Endometrial microvascular endothelial cells (primary cell): ENCODE data around the gene B4GALNT1. TPM values are rescaled to one million over a fixed set of nuclear protein-coding genes. Genes with fewer than 3 reads are reported as not detected.

Experiments used
- in situ Hi-C: cut with HindIII; loops from 2 replicates; pipeline ENCODE4 v1.10.0; 2017; ENCODE audit warnings: low sequenced_read_pairs, low pct_unique_long_range_greater_than_20kb; ENCODE audit errors: inconsistent ontology term
- total RNA-seq: library from RNA; depleted of rRNA; stranded (reverse); fragments of >200 nt; gene quantifications from one replicate; pipeline ENCODE4 v1.2.3, GENCODE V29; 2015; ENCODE audit errors: inconsistent ontology term

Gene B4GALNT1
- total RNA-seq, 1 donor from 2014 or later: 0.19 TPM

DNA sequence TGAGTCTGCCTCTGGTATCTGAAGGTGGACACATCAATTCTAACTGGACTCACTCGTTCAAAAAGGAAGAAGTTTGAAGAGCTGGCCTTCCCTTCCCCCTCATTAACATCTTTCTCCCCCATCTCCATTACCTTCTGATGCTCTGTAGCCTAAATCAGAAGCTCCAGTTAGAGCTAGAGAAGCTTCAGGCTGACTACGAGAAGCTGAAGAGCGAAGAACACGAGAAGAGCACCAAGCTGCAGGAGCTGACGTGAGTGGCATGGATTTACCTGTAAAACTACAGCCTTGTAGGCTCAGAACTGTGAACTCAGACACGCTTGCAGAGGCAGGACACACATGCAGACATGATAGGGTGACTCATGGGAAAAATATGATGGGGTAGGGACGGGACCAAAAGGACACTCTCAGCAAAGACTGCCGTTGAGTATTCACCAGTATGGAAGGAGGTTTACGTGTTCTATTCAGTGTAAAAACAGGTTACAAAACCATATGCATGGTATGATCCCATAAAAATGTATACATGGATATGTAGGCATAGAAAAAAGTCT, 56.3 kb downstream of the B4GALNT1 start:
- in situ Hi-C loops: no loop called here

Other genes starting within 250 kb of the B4GALNT1 start
- gene R3HDM2, start 202.2 kb downstream of the B4GALNT1 start, total RNA-seq: 16.8 TPM
- not detected for gene INHBC, start 198.4 kb downstream of the B4GALNT1 start, total RNA-seq
- not detected for gene INHBE, start 177.9 kb downstream of the B4GALNT1 start, total RNA-seq
- not detected for gene GLI1, start 173.4 kb downstream of the B4GALNT1 start, total RNA-seq
- not detected for gene ARHGAP9, start 153.3 kb downstream of the B4GALNT1 start, total RNA-seq
- gene MARS1, start 145.1 kb downstream of the B4GALNT1 start, total RNA-seq: 119 TPM
- gene DDIT3, start 112.7 kb downstream of the B4GALNT1 start, total RNA-seq: 6.6 TPM
- gene MBD6, start 110.4 kb downstream of the B4GALNT1 start, total RNA-seq: 8.7 TPM
- 221 TPM for gene DCTN2, start 86.0 kb downstream of the B4GALNT1 start, total RNA-seq
- not detected for gene KIF5A, start 83.2 kb downstream of the B4GALNT1 start, total RNA-seq
- gene PIP4K2C, start 42.0 kb downstream of the B4GALNT1 start, total RNA-seq: 12.5 TPM
- gene DTX3, start 28.4 kb downstream of the B4GALNT1 start, total RNA-seq: 6.2 TPM
- 0.09 TPM for gene ARHGEF25, start 21.8 kb downstream of the B4GALNT1 start, total RNA-seq
- gene OS9, start 60.9 kb upstream of the B4GALNT1 start, total RNA-seq: 295 TPM
- gene AGAP2, start 105.5 kb upstream of the B4GALNT1 start, total RNA-seq: 1.2 TPM
- gene TSPAN31, start 111.8 kb upstream of the B4GALNT1 start, total RNA-seq: 37.3 TPM
- gene CDK4, start 119.1 kb upstream of the B4GALNT1 start, total RNA-seq: 291 TPM
- gene MARCHF9, start 121.9 kb upstream of the B4GALNT1 start, total RNA-seq: 0.37 TPM
- 1.9 TPM for gene CYP27B1, start 133.9 kb upstream of the B4GALNT1 start, total RNA-seq
- gene METTL1, start 138.9 kb upstream of the B4GALNT1 start, total RNA-seq: 15.3 TPM
- 11.7 TPM for gene EEF1AKMT3, start 139.4 kb upstream of the B4GALNT1 start, total RNA-seq
- gene TSFM, start 149.6 kb upstream of the B4GALNT1 start, total RNA-seq: 45.9 TPM
- gene AVIL, start 185.5 kb upstream of the B4GALNT1 start, total RNA-seq: 0.46 TPM
- 109 TPM for gene CTDSP2, start 213.5 kb upstream of the B4GALNT1 start, total RNA-seq